CD8-positive, alpha-beta memory T cell (primary cell): Measurements from ENCODE around the gene KMT2D. TPM values are rescaled to one million over a fixed set of nuclear protein-coding genes. Genes with fewer than 3 reads are reported as not detected.

Source experiments
- CTCF ChIA-PET: fragments of 350-600 bp; sonication (Branson Sonifier 250); formaldehyde crosslinking; loops from one replicate; lab custom pipeline; 2021; ENCODE audit warnings: antibody characterized with exemption; lab: Charles Lee
- POLR2A ChIA-PET: fragments of 350-600 bp; sonication (Branson Sonifier 250); formaldehyde crosslinking; loops from one replicate; lab custom pipeline; 2021; ENCODE audit warnings: antibody characterized with exemption; lab: Charles Lee
- DNase-seq, 5 donors: peaks; one replicate each; pipeline versions ENCODE4 v3.0.0 to v3.0.0-alpha.2; 2020 to 2022; ENCODE audit warnings: mixed read lengths in 1 of 5
- H3K27ac ChIP-seq: one replicate; pipeline ENCODE4 v1.7.0; 2013; ENCODE audit warnings: low read depth, mild to moderate bottlenecking, low read length, moderate library complexity
- H3K27me3 ChIP-seq: 2 replicates; pipeline ENCODE4 v1.7.0; 2013; ENCODE audit warnings: low read length, mild to moderate bottlenecking; ENCODE audit not compliant: insufficient read depth, poor library complexity, severe bottlenecking
- H3K36me3 ChIP-seq: 2 replicates; pipeline ENCODE4 v1.7.0; 2013; ENCODE audit warnings: mild to moderate bottlenecking, low read length, moderate library complexity; ENCODE audit not compliant: insufficient read depth
- H3K4me1 ChIP-seq: 2 replicates; pipeline ENCODE4 v1.7.0; 2013; ENCODE audit warnings: mild to moderate bottlenecking, low read length, moderate library complexity; ENCODE audit not compliant: insufficient read depth
- H3K4me3 ChIP-seq: 2 replicates; pipeline ENCODE4 v1.7.0; 2013; ENCODE audit warnings: mild to moderate bottlenecking, low read length
- H3K9me3 ChIP-seq: 2 replicates; pipeline ENCODE4 v1.7.0; 2013; ENCODE audit warnings: mild to moderate bottlenecking, low read length
- H3K27ac Mint-ChIP-seq, 8 donors: one replicate each; pipeline ENCODE4 v1.8.0; 2020 to 2021; ENCODE audit warnings: mixed read lengths in 8 of 8, mild to moderate bottlenecking in 6 of 8, inconsistent platforms in 3 of 8, moderate library complexity in 3 of 8
- H3K27me3 Mint-ChIP-seq, 2 donors: one replicate each; pipeline ENCODE4 v1.8.0; 2020 to 2021; ENCODE audit warnings: mixed read lengths in 2 of 2, mild to moderate bottlenecking in 1 of 2, moderate library complexity in 1 of 2
- H3K36me3 Mint-ChIP-seq, 3 donors: one replicate each; pipeline ENCODE4 v1.8.0; 2020 to 2021; ENCODE audit warnings: mixed read lengths in 3 of 3, inconsistent platforms in 1 of 3, mild to moderate bottlenecking in 1 of 3
- H3K4me1 Mint-ChIP-seq, 3 donors: one replicate each; pipeline ENCODE4 v1.8.0; 2020 to 2021; ENCODE audit warnings: mixed read lengths in 3 of 3, inconsistent platforms in 1 of 3, mild to moderate bottlenecking in 1 of 3
- H3K4me3 Mint-ChIP-seq, 7 donors: one replicate each; pipeline ENCODE4 v1.8.0; 2020 to 2021; ENCODE audit warnings: mixed read lengths in 7 of 7, mild to moderate bottlenecking in 6 of 7, moderate library complexity in 4 of 7, inconsistent platforms in 2 of 7
- H3K9me3 Mint-ChIP-seq, 5 donors: one replicate each; pipeline ENCODE4 v1.8.0; 2020 to 2022; ENCODE audit warnings: mixed read lengths in 5 of 5, mild to moderate bottlenecking in 3 of 5, moderate library complexity in 2 of 5, inconsistent platforms in 1 of 5
- polyA plus RNA-seq: library from polyadenylated mRNA; unstranded; fragments of 300-500 nt; fragmentation: Illumina TruSeq; gene quantifications from one replicate; pipeline ENCODE4 v1.2.3, GENCODE V29; 2021
- total RNA-seq, 2 experiments: library from RNA; stranded (reverse); gene quantifications; one replicate each; pipeline ENCODE4 v1.2.3, GENCODE V29; 2021

Gene KMT2D
- 10 to 100 TPM; 79.4 to 79.7 TPM for total RNA-seq
- polyA plus RNA-seq, result 22.8 TPM

GRCh38 chr12:49060237-49061156, at the start of gene KMT2D:
TSS of gene KMT2D (minus strand) at chr12:49060794. CDS start at chr12:49055324, 5,470 bp downstream.
- H3K4me3 ChIP-seq, result peak within 1 kb of the TSS; percentile 83
- ChIA-PET POLR2A (interaction anchor here (1.0 to 1.5 kb wide), 3 partner anchors 9 to 175 kb away, joined by 4 to 7 read pairs (median 4); partner anchors contain the start of gene RHEBL1), CTCF (interaction anchor here (0.8 to 1.8 kb wide), 2 partner anchors 9 to 28 kb away, joined by 3 to 8 read pairs; partner anchors contain the start of gene RHEBL1)
- no peaks in the 10 kb centered on the region for H3K36me3 ChIP-seq
- H3K27me3 ChIP-seq, result no peaks in the 10 kb centered on the region
- Mint-ChIP-seq H3K4me3 (peak within 1 kb of the TSS; percentile 92 to 99 (median 95)), H3K4me1 (peaks cover 46 to 58% (median 53%) of the 10 kb centered on the region in 3 donors), H3K9me3 (no peaks in the 10 kb centered on the region), H3K36me3 (peaks cover 0 to 19% (median 0%) of the 10 kb centered on the region in 3 donors), H3K27me3 (peaks cover 0 to 5% of the 10 kb centered on the region in 2 donors), H3K27ac (peak within 1 kb of the TSS; percentile 79 to 100 (median 97))
- H3K4me1 ChIP-seq, result peaks cover 50% of the 10 kb centered on the region
- H3K27ac ChIP-seq, result peak within 1 kb of the TSS; percentile 90
- no peaks in the 10 kb centered on the region for H3K9me3 ChIP-seq
- DNase-seq, result peak; percentile 80 to 93 (median 89)

- H3K36me3 ChIP-seq, result peaks cover 25% of the 10 kb centered on the region
- H3K9me3 ChIP-seq, result no peaks in the 10 kb centered on the region
- H3K4me1 Mint-ChIP-seq, result peaks cover 36 to 44% (median 43%) of the 10 kb centered on the region in 3 donors
- H3K27me3 ChIP-seq, result no peaks in the 10 kb centered on the region
- H3K27ac ChIP-seq, result peak overlapping the region; percentile 87
- peaks cover 0 to 41% (median 0%) of the 10 kb centered on the region in 3 donors for H3K36me3 Mint-ChIP-seq
- DNase-seq, result peak in 1 of 5 donors; percentile 37
- ChIA-PET CTCF (interaction anchor here (1.0 to 8.0 kb wide), 11 partner anchors 9 to 125 kb away, joined by 3 to 77 read pairs (median 4); partner anchors contain the start of genes TUBA1A and TUBA1B), POLR2A (interaction anchor here (0.5 to 3.7 kb wide), 9 partner anchors 12 to 156 kb away, joined by 3 to 74 read pairs (median 4); partner anchors contain the start of genes RHEBL1, TUBA1A and TUBA1B)
- H3K4me1 ChIP-seq, result peaks cover 21% of the 10 kb centered on the region
- no peaks in the 10 kb centered on the region for H3K9me3 Mint-ChIP-seq
- peak overlapping the region; percentile 86 to 98 (median 98) for H3K27ac Mint-ChIP-seq
- H3K4me3 Mint-ChIP-seq, result peak overlapping the region; percentile 97 to 99 (median 99)
- no peaks in the 10 kb centered on the region for H3K27me3 Mint-ChIP-seq
- H3K4me3 ChIP-seq, result peak overlapping the region; percentile 93
Measured at GRCh38 chr12:49109641-49110463, 49.3 kb upstream of the KMT2D start.

- Mint-ChIP-seq H3K4me1 (peaks cover 38 to 49% (median 43%) of the 10 kb centered on the region in 3 donors), H3K27ac (peak overlapping the region; percentile 85 to 98 (median 96)), H3K4me3 (peak overlapping the region; percentile 97 to 99 (median 99)), H3K36me3 (peaks cover 0 to 48% (median 3%) of the 10 kb centered on the region in 3 donors), H3K9me3 (no peaks in the 10 kb centered on the region), H3K27me3 (no peaks in the 10 kb centered on the region)
- H3K36me3 ChIP-seq, result peaks cover 32% of the 10 kb centered on the region
- H3K4me3 ChIP-seq, result peak overlapping the region; percentile 93
- H3K9me3 ChIP-seq, result no peaks in the 10 kb centered on the region
- H3K4me1 ChIP-seq, result peaks cover 21% of the 10 kb centered on the region
- no peak for DNase-seq
- peak overlapping the region; percentile 53 for H3K27ac ChIP-seq
- ChIA-PET CTCF (interaction anchor here (0.9 to 8.0 kb wide), 5 partner anchors 10 to 126 kb away, joined by 6 to 77 read pairs (median 32); partner anchors contain the start of gene TUBA1B), POLR2A (interaction anchor here (0.6 to 3.7 kb wide), 4 partner anchors 22 to 116 kb away, joined by 3 to 74 read pairs (median 20); partner anchors contain the start of genes RHEBL1, TUBA1A and TUBA1B)
- no peaks in the 10 kb centered on the region for H3K27me3 ChIP-seq
Measured at GRCh38 chr12:49108958-49109404, 48.4 kb upstream of the KMT2D start.

- Histone ChIP-seq H3K27me3 (no peaks in the 10 kb centered on the region), H3K36me3 (peaks cover 64% of the 10 kb centered on the region), H3K4me1 (peaks cover 14% of the 10 kb centered on the region), H3K9me3 (no peaks in the 10 kb centered on the region), H3K4me3 (no peak overlapping the region), H3K27ac (no peak overlapping the region)
- no peak for DNase-seq
- no peaks in the 10 kb centered on the region for H3K27me3 Mint-ChIP-seq
- ChIA-PET POLR2A (no interaction called here), CTCF (interaction anchor here (1.2 to 8.1 kb wide), 8 partner anchors 13 to 129 kb away, joined by 3 to 86 read pairs (median 12); partner anchors contain the start of genes DDN and TUBA1B)
- H3K9me3 Mint-ChIP-seq, result no peaks in the 10 kb centered on the region
- H3K4me1 Mint-ChIP-seq, result peaks cover 31 to 42% (median 35%) of the 10 kb centered on the region in 3 donors
- peak overlapping the region in 1 of 8 donors; percentile 78 for H3K27ac Mint-ChIP-seq
- no peak overlapping the region for H3K4me3 Mint-ChIP-seq
- peaks cover 0 to 82% (median 16%) of the 10 kb centered on the region in 3 donors for H3K36me3 Mint-ChIP-seq
Measured at GRCh38 chr12:49105504-49106084, 45.0 kb upstream of the KMT2D start.

- peaks cover 27 to 37% (median 30%) of the 10 kb centered on the region in 3 donors for H3K4me1 Mint-ChIP-seq
- no peaks in the 10 kb centered on the region for H3K27me3 Mint-ChIP-seq
- H3K4me1 ChIP-seq, result peaks cover 14% of the 10 kb centered on the region
- ChIA-PET POLR2A (interaction anchor here (1.4 kb wide), 1 partner anchor 26 kb away, joined by 4 read pairs; the partner anchor contains the start of gene TUBA1B), CTCF (interaction anchor here (1.2 to 8.1 kb wide), 7 partner anchors 12 to 130 kb away, joined by 3 to 86 read pairs (median 11); partner anchors contain the start of genes DDN and TUBA1B)
- DNase-seq, result no peak
- H3K27me3 ChIP-seq, result no peaks in the 10 kb centered on the region
- H3K9me3 Mint-ChIP-seq, result no peaks in the 10 kb centered on the region
- no peak overlapping the region for H3K27ac Mint-ChIP-seq
- H3K27ac ChIP-seq, result no peak overlapping the region
- peaks cover 72% of the 10 kb centered on the region for H3K36me3 ChIP-seq
- no peaks in the 10 kb centered on the region for H3K9me3 ChIP-seq
- no peak overlapping the region for H3K4me3 ChIP-seq
- H3K4me3 Mint-ChIP-seq, result no peak overlapping the region
- H3K36me3 Mint-ChIP-seq, result peaks cover 0 to 83% (median 18%) of the 10 kb centered on the region in 3 donors
Measured at GRCh38 chr12:49104822-49105221, 44.2 kb upstream of the KMT2D start.

GRCh38 chr12:49100380-49100779, 39.8 kb upstream of the KMT2D start:
- Mint-ChIP-seq H3K4me3 (no peak overlapping the region), H3K27ac (no peak overlapping the region), H3K36me3 (peaks cover 0 to 89% (median 29%) of the 10 kb centered on the region in 3 donors), H3K27me3 (peaks cover 4 to 5% of the 10 kb centered on the region in 2 donors), H3K4me1 (peaks cover 0 to 6% (median 5%) of the 10 kb centered on the region in 3 donors), H3K9me3 (no peaks in the 10 kb centered on the region)
- no peaks in the 10 kb centered on the region for H3K27me3 ChIP-seq
- no peak for DNase-seq
- no peaks in the 10 kb centered on the region for H3K9me3 ChIP-seq
- H3K4me1 ChIP-seq, result no peaks in the 10 kb centered on the region
- no peak overlapping the region for H3K27ac ChIP-seq
- H3K4me3 ChIP-seq, result no peak overlapping the region
- ChIA-PET CTCF (interaction anchor here (3.2 to 8.1 kb wide), 5 partner anchors 9 to 36 kb away, joined by 7 to 86 read pairs (median 32); partner anchors contain the start of genes LMBR1L and TUBA1B), POLR2A (interaction anchor here (0.6 to 1.3 kb wide), 4 partner anchors 30 to 180 kb away, joined by 3 to 12 read pairs (median 4); partner anchors contain the start of genes TUBA1A and TUBA1B)
- H3K36me3 ChIP-seq, result peaks cover 63% of the 10 kb centered on the region
